ENCODE data around the gene ANAPC4. TPM values are rescaled to one million over a fixed set of nuclear protein-coding genes. Genes with fewer than 3 reads are reported as not detected.
"Not testable (repeated sequence)": the region's sequence is repeated elsewhere in the genome, so short reads cannot be mapped to it uniquely, and the experiment has no call there.

Gene ANAPC4
- total RNA-seq (10 to 100 TPM; 32.6 to 58.9 (median 44.0) TPM), polyA plus RNA-seq (10 to 100 TPM; 25.5 to 51.5 (median 32.1) TPM)
- long read RNA-seq, donor 1, partial matches to known transcripts = 21 of 25 reads
- long read RNA-seq, donor 1, other reads (novel, unspliced or antisense) = 0 of 25 reads
- long read RNA-seq, donor 2, partial matches to known transcripts = 0 of 1 reads
- long read RNA-seq, donor 2, other reads (novel, unspliced or antisense) = 0 of 1 reads

GRCh38 chr4:25376754-25377571, at the start of gene ANAPC4:
Gene ANAPC4, plus strand, starts transcription at chr4:25377263. Its CDS starts 165 bp downstream, at chr4:25377428.
- peaks cover 11 to 39% (median 19%) of the 10 kb centered on the region in 6 donors for H3K4me1 ChIP-seq
- peak within 1 kb of the TSS; percentile 8 to 88 (median 80) for H3K27ac ChIP-seq
- H3K36me3 ChIP-seq = peaks cover 0 to 24% (median 13%) of the 10 kb centered on the region in 6 donors
- peak within 1 kb of the TSS; percentile 56 to 94 (median 86) for H3K4me3 ChIP-seq
- H3K9me3 ChIP-seq = no peaks in the 10 kb centered on the region
- peak; percentile 99 for DNase-seq
- TF ChIP-seq POLR2A (IDR thresholded peaks at IDR 0.05) (peak in 2 of 3 donors; percentile 17 to 33), CTCF (IDR thresholded peaks at IDR 0.05 in 8 of 11, conservative IDR thresholded peaks at IDR 0.05 in 3 of 11) (peak in 6 of 11 experiments; percentile 8 to 65 (median 34)), POLR2AphosphoS5 (IDR thresholded peaks at IDR 0.05) (peak; percentile 86 to 96 (median 95))
- WGBS, 5 donors = 0 to 1% (median 0%) methylated on average over 28 to 74 of the region's 74 CpGs
- intact Hi-C loops (cut with DNase I; ENCODE audit: low total_unique reads) = loop anchor here (10.0 kb wide), 1 partner anchor 202 kb away; no protein-coding TSS in a partner anchor
- no peaks in the 10 kb centered on the region for H3K27me3 ChIP-seq (replicated peaks in 1 of 7)

GRCh38 chr4:25328463-25328862, 48.6 kb upstream of the ANAPC4 start:
- H3K27ac ChIP-seq; intact Hi-C loops (cut with DNase I; ENCODE audit: low total_unique reads); H3K9me3 ChIP-seq; H3K27me3 ChIP-seq (replicated peaks in 1 of 7); H3K36me3 ChIP-seq; DNase-seq; H3K4me3 ChIP-seq: not testable (repeated sequence)
- peaks cover 0 to 21% (median 14%) of the 10 kb centered on the region in 6 donors for H3K4me1 ChIP-seq
- 92 to 100% (median 96%) methylated on average over 3 of the region's 3 CpGs for WGBS, 5 donors

GRCh38 chr4:25330335-25330734, 46.7 kb upstream of the ANAPC4 start:
- WGBS, 5 donors = 84 to 100% (median 92%) methylated on average over 1 of the region's 1 CpG
- Histone ChIP-seq H3K4me3 (no peak overlapping the region), H3K27ac (peak overlapping the region in 2 of 8 donors; percentile 77 to 80), H3K36me3 (peaks cover 0 to 24% (median 8%) of the 10 kb centered on the region in 6 donors), H3K9me3 (no peaks in the 10 kb centered on the region), H3K4me1 (peaks cover 0 to 21% (median 14%) of the 10 kb centered on the region in 6 donors), H3K27me3 (replicated peaks in 1 of 7) (no peaks in the 10 kb centered on the region)
- TF ChIP-seq POLR2A (IDR thresholded peaks at IDR 0.05) (no peak), CTCF (IDR thresholded peaks at IDR 0.05 in 8 of 11, conservative IDR thresholded peaks at IDR 0.05 in 3 of 11) (no peak)
- no peak for DNase-seq
- intact Hi-C loops (cut with DNase I; ENCODE audit: low total_unique reads) = no loop called here

GRCh38 chr4:25330905-25331808, 45.9 kb upstream of the ANAPC4 start:
- intact Hi-C loops (cut with DNase I; ENCODE audit: low total_unique reads) = no loop called here

More at GRCh38 chr4:25330905-25331808, 45.9 kb upstream of the ANAPC4 start:
- TF ChIP-seq POLR2A (IDR thresholded peaks at IDR 0.05) (no peak), CTCF (IDR thresholded peaks at IDR 0.05 in 8 of 11, conservative IDR thresholded peaks at IDR 0.05 in 3 of 11) (no peak), POLR2AphosphoS5 (IDR thresholded peaks at IDR 0.05) (no peak)
- H3K27me3 ChIP-seq (replicated peaks in 1 of 7) = no peaks in the 10 kb centered on the region
- WGBS, 5 donors = 56 to 87% (median 70%) methylated on average over 12 of the region's 12 CpGs
- peaks cover 0 to 21% (median 14%) of the 10 kb centered on the region in 6 donors for H3K4me1 ChIP-seq
- H3K27ac ChIP-seq = peak overlapping the region; percentile 6 to 80 (median 65)
- DNase-seq = no peak
- H3K36me3 ChIP-seq = peaks cover 0 to 32% (median 8%) of the 10 kb centered on the region in 6 donors
- H3K9me3 ChIP-seq = no peaks in the 10 kb centered on the region
- H3K4me3 ChIP-seq = peak overlapping the region in 5 of 8 donors; percentile 21 to 48 (median 25)

Measured in spleen (tissue), 13 donors.